ENCODE measurements around the gene PTPRM. TPM values are rescaled to one million over a fixed set of nuclear protein-coding genes. Genes with fewer than 3 reads are reported as not detected.

Gene PTPRM
- total RNA-seq, 1 experiment from 2014 or later = 6.2 TPM

DNA sequence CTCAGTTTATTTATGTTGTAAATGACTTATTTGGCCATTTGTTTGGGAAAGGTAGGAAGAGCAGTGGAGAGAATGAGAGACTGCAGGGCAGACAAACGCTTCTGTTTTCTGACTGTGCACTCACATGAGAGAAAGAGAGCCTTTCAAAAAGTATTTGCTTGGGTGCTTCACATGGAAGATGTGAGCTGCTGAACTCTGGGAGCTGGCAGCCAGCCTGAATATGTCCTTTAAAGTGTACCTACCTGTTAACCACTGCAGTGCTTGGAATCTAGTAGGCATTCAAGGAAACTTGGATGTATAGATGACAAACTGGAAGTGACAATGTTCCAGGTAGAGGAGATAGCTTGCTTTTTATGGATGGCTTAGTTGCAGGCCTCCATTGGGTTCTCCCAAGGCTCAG lies 68.8 kb downstream of the PTPRM start:
- H3K27me3 Mint-ChIP-seq (ENCODE audit: low read depth) = no peaks in the 10 kb centered on the region

More for the DNA sequence above, 68.8 kb downstream of the PTPRM start:
- H2BK12ac ChIP-seq (ENCODE audit: insufficient read length, low read depth, low read length) = no peak overlapping the region
- Mint-ChIP-seq H3K4me1 (no peaks in the 10 kb centered on the region), H3K36me3 (ENCODE audit: insufficient read depth in 1 of 3, low read depth in 3 of 3) (no peaks in the 10 kb centered on the region; a peak in 1 of 7 replicates), H3K4me3 (no peak overlapping the region), H3K27ac (no peak overlapping the region), H3K9me3 (no peaks in the 10 kb centered on the region)
- H2BK15ac ChIP-seq (ENCODE audit: low read depth, low read length) = no peak overlapping the region
- no peak overlapping the region for H2AFZ ChIP-seq (ENCODE audit: low read length)
- no peak overlapping the region for H4K5ac ChIP-seq (ENCODE audit: insufficient read length, low read depth, low read length)
- no peak overlapping the region for H3K9ac ChIP-seq (ENCODE audit: extremely low read depth, insufficient read length, low read length)
- no peaks in the 10 kb centered on the region for H3K79me1 ChIP-seq (ENCODE audit: insufficient read depth, low read depth, low read length, poor library complexity, severe bottlenecking)
- no peak for DNase-seq
- no peak overlapping the region for H2AK5ac ChIP-seq (ENCODE audit: insufficient read length, low read length)
- no peak overlapping the region for H3K56ac ChIP-seq (ENCODE audit: insufficient read length, low read depth, low read length)
- no peaks in the 10 kb centered on the region for H3K79me2 ChIP-seq (ENCODE audit: insufficient read depth, low read length)
- H3K23ac ChIP-seq (ENCODE audit: insufficient read length, low read depth, low read length) = no peak overlapping the region
- H3K4me1 ChIP-seq (ENCODE audit: insufficient read depth, low read length) = no peaks in the 10 kb centered on the region
- no peaks in the 10 kb centered on the region for H3K9me3 ChIP-seq (ENCODE audit: control insufficient read depth, low read depth, low read length)
- no peak overlapping the region for H3K4ac ChIP-seq (ENCODE audit: low read depth, low read length)
- no CpG with 5 or more reads among the region's 1 CpG for WGBS (ENCODE audit: extremely low coverage, insufficient read length, low lambda C conversion rate)
- no peaks in the 10 kb centered on the region for H3K23me2 ChIP-seq (ENCODE audit: insufficient read length, low read depth, low read length, poor library complexity, severe bottlenecking)
- H3K27me3 ChIP-seq (ENCODE audit: insufficient read depth, low read length) = no peaks in the 10 kb centered on the region
- TF ChIP-seq, protein P1, sequence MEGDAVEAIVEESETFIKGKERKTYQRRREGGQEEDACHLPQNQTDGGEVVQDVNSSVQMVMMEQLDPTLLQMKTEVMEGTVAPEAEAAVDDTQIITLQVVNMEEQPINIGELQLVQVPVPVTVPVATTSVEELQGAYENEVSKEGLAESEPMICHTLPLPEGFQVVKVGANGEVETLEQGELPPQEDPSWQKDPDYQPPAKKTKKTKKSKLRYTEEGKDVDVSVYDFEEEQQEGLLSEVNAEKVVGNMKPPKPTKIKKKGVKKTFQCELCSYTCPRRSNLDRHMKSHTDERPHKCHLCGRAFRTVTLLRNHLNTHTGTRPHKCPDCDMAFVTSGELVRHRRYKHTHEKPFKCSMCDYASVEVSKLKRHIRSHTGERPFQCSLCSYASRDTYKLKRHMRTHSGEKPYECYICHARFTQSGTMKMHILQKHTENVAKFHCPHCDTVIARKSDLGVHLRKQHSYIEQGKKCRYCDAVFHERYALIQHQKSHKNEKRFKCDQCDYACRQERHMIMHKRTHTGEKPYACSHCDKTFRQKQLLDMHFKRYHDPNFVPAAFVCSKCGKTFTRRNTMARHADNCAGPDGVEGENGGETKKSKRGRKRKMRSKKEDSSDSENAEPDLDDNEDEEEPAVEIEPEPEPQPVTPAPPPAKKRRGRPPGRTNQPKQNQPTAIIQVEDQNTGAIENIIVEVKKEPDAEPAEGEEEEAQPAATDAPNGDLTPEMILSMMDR (conservative IDR thresholded peaks at IDR 0.05) = no peak
- no peak overlapping the region for H3K4me2 ChIP-seq (ENCODE audit: insufficient read depth, insufficient read length, low read length)
- no peak overlapping the region for H4K91ac ChIP-seq (ENCODE audit: insufficient read length, low read depth, low read length)
- H3K18ac ChIP-seq (ENCODE audit: insufficient read length, low read depth, low read length) = no peak overlapping the region
- H4K8ac ChIP-seq (replicated peaks; ENCODE audit: insufficient read length, low read depth, low read length) = no peak overlapping the region
- H2BK120ac ChIP-seq (ENCODE audit: low read depth, low read length, poor library complexity, severe bottlenecking) = no peak overlapping the region
- no peak overlapping the region for H2BK5ac ChIP-seq (ENCODE audit: insufficient read length, low read length)
- H2BK20ac ChIP-seq (ENCODE audit: low read depth, low read length, poor library complexity, severe bottlenecking) = no peak overlapping the region
- H3K27ac ChIP-seq (ENCODE audit: insufficient read length, low read depth, low read length) = no peak overlapping the region
- H3T11ph ChIP-seq (ENCODE audit: low read length) = no peak overlapping the region
- no peak overlapping the region for H3K14ac ChIP-seq (ENCODE audit: insufficient read depth, low read length)
- no peaks in the 10 kb centered on the region for H4K20me1 ChIP-seq (ENCODE audit: control insufficient read depth, insufficient read depth, insufficient read length)
